Measurements from ENCODE around the gene TPX2.

TPX2 gene, protein sequence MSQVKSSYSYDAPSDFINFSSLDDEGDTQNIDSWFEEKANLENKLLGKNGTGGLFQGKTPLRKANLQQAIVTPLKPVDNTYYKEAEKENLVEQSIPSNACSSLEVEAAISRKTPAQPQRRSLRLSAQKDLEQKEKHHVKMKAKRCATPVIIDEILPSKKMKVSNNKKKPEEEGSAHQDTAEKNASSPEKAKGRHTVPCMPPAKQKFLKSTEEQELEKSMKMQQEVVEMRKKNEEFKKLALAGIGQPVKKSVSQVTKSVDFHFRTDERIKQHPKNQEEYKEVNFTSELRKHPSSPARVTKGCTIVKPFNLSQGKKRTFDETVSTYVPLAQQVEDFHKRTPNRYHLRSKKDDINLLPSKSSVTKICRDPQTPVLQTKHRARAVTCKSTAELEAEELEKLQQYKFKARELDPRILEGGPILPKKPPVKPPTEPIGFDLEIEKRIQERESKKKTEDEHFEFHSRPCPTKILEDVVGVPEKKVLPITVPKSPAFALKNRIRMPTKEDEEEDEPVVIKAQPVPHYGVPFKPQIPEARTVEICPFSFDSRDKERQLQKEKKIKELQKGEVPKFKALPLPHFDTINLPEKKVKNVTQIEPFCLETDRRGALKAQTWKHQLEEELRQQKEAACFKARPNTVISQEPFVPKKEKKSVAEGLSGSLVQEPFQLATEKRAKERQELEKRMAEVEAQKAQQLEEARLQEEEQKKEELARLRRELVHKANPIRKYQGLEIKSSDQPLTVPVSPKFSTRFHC

DNA sequence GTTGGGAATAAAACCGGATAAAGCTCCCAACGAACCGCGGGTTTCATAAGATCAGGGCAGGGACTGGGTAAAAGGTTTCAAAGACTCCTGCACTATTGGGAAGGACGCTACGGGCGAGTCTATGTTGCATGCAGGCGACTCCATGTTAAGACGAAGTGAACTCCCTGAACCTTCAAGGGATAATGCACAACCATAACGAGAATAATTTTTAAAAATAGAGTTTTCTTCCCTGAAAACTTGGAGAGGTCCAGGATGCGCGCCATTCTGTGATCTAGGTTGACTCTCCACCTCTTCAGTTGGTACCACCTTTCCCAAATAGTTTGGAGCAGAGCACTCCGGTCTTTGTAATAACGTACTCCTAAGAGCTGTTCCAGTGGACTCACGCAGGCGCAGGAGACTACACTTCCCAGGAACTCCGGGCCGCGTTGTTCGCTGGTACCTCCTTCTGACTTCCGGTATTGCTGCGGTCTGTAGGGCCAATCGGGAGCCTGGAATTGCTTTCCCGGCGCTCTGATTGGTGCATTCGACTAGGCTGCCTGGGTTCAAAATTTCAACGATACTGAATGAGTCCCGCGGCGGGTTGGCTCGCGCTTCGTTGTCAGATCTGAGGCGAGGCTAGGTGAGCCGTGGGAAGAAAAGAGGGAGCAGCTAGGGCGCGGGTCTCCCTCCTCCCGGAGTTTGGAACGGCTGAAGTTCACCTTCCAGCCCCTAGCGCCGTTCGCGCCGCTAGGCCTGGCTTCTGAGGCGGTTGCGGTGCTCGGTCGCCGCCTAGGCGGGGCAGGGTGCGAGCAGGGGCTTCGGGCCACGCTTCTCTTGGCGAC, at the start of gene TPX2:
TSS of gene TPX2 (plus strand) at position 562 of the 821 bp plus-strand sequence. CDS start 18,187 bp downstream, outside the sequence.
- no peaks in the 10 kb centered on the region for H3K9me3 ChIP-seq (ENCODE audit: control insufficient read depth, low read depth, low read length)

DNA sequence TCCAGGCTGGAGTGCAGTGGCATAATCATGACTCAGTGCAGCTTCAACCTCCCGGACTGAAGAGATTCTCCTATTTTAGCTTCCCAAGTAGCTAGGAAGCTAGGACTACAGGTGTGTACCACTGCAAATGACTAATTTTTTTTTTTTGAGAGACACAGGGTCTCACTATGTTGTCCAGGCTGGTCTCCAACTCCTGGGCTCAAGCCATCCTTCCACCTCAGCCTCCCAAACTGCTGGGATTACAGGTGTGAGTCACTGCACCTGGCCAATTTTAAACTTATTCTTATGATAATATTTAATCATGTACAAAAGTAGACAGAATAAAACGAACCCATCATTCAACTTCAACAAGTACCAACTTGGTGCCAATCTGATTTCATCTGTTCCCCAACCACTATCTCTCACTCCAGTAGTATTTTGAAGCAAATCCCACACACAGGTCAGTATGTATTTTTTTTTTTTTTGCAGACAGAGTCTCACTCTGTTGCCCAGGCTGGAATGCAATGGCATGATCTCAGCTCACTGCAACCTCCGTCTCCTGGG, 48.9 kb upstream of the TPX2 start:
- H3K9ac ChIP-seq (ENCODE audit: low read length) = no peak overlapping the region
- H3K36me3 ChIP-seq (ENCODE audit: control insufficient read depth, low read depth, low read length) = peaks cover 7% of the 10 kb centered on the region
- no peaks in the 10 kb centered on the region for H3K9me3 ChIP-seq (ENCODE audit: control insufficient read depth, low read depth, low read length)
- peaks cover 21% of the 10 kb centered on the region for H3K4me1 ChIP-seq (ENCODE audit: control insufficient read depth, low read depth, low read length)
- H3K4me3 ChIP-seq (ENCODE audit: low read length) = no peak overlapping the region
- H3K27ac ChIP-seq (ENCODE audit: low read length) = no peak overlapping the region
- H3K27me3 ChIP-seq (ENCODE audit: control insufficient read depth, insufficient read depth, low read length) = no peaks in the 10 kb centered on the region

More for the DNA sequence above, at the start of gene TPX2:
- Histone ChIP-seq H3K36me3 (ENCODE audit: control insufficient read depth, low read depth, low read length) (peaks cover 10% of the 10 kb centered on the region), H3K4me3 (ENCODE audit: low read length) (peak within 1 kb of the TSS; percentile 98), H3K9ac (ENCODE audit: low read length) (peak within 1 kb of the TSS; percentile 90), H3K4me1 (ENCODE audit: control insufficient read depth, low read depth, low read length) (peaks cover 10% of the 10 kb centered on the region), H3K27ac (ENCODE audit: low read length) (peak within 1 kb of the TSS; percentile 81), H3K27me3 (ENCODE audit: control insufficient read depth, insufficient read depth, low read length) (no peaks in the 10 kb centered on the region)

DNA sequence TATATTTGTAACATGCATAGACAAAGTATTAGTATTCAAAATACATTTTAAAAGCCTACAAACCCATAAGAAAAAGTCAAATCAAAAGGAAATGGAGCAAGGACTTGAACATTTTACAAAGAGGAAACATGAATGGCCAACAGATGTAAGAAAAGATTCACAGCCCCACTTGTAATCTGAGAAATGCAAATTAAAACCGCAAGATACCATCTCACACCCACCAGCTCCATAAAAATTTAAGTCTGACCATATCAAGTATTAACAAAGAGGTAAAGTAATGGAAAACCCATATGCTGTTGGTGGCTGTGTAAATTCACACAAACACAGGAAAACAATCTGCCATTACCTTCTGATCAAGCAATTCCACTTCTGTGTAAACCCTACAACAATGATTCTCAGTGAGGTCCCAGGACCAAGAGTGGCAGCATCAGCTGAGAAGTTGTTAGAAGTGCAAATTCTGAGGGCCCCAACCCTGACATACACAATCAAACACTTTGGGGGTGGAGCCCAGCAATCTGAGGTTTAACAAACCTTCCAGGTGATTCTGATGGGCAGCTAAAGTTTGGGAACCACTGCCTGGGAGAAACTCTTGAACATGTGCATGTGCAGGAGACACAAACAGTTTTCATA, 47.3 kb upstream of the TPX2 start:
- H3K27ac ChIP-seq (ENCODE audit: low read length) = no peak overlapping the region
- H3K4me3 ChIP-seq (ENCODE audit: low read length) = no peak overlapping the region
- no peaks in the 10 kb centered on the region for H3K9me3 ChIP-seq (ENCODE audit: control insufficient read depth, low read depth, low read length)
- no peak overlapping the region for H3K9ac ChIP-seq (ENCODE audit: low read length)
- no peaks in the 10 kb centered on the region for H3K27me3 ChIP-seq (ENCODE audit: control insufficient read depth, insufficient read depth, low read length)
- peaks cover 4% of the 10 kb centered on the region for H3K36me3 ChIP-seq (ENCODE audit: control insufficient read depth, low read depth, low read length)
- peaks cover 21% of the 10 kb centered on the region for H3K4me1 ChIP-seq (ENCODE audit: control insufficient read depth, low read depth, low read length)

DNA sequence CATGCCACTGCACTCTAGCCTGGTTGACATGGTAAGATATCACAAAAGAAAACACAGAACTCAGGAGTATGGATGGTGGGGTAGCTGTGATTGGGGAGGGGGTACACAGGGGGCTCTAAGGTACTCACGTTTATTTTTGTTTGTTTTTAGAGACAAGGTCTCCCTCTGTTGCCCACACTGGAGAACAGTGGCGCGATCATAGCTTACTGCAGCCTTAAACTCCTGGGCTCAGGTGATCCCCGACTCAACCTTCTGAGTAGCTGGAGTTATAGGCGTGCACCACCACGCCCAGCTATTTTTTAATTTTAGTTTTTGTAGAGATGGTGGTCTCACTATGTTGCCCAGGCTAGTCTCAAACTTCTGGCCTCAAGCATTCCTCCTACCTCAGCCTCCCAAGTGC, 45.7 kb upstream of the TPX2 start:
- H3K27me3 ChIP-seq (ENCODE audit: control insufficient read depth, insufficient read depth, low read length) = no peaks in the 10 kb centered on the region
- H3K36me3 ChIP-seq (ENCODE audit: control insufficient read depth, low read depth, low read length) = no peaks in the 10 kb centered on the region

DNA sequence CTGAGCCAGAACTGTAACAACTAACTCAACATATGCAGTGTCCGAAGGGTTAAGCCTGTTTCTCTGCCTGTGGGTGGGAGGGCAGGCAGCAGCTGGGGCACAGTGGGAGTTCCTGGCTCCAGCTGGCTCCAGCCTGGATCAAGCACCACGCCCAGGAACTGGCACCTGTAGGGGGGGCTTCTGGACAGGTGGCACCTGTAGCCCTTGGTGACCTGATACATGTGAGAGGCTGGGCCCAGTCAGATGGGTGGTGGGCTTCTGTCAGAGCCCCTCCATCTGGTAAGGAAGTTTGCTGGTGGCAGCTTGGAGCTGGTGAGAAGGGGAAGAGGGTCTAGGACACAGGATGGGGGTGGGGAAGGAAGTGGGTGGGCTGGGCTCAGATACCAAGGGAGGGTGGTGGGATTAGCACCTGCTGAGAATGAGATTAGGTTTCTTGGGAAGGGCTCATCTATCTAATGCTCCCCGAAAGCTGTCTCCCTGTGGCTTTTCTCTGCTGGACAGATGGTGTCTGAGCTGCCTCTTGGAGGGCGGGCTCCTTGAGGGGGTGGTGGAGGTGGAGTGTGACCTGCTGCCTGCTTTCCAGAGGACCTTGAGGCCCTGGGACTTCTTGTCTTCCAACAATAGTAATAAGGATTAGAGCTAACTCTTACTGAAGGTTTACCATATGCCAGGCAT, 45.0 kb upstream of the TPX2 start:
- H3K27ac ChIP-seq (ENCODE audit: low read length) = no peak overlapping the region

More for the DNA sequence above, 45.7 kb upstream of the TPX2 start:
- Histone ChIP-seq H3K4me3 (ENCODE audit: low read length) (no peak overlapping the region), H3K9me3 (ENCODE audit: control insufficient read depth, low read depth, low read length) (no peaks in the 10 kb centered on the region), H3K9ac (ENCODE audit: low read length) (no peak overlapping the region), H3K4me1 (ENCODE audit: control insufficient read depth, low read depth, low read length) (peaks cover 21% of the 10 kb centered on the region), H3K27ac (ENCODE audit: low read length) (no peak overlapping the region)

DNA sequence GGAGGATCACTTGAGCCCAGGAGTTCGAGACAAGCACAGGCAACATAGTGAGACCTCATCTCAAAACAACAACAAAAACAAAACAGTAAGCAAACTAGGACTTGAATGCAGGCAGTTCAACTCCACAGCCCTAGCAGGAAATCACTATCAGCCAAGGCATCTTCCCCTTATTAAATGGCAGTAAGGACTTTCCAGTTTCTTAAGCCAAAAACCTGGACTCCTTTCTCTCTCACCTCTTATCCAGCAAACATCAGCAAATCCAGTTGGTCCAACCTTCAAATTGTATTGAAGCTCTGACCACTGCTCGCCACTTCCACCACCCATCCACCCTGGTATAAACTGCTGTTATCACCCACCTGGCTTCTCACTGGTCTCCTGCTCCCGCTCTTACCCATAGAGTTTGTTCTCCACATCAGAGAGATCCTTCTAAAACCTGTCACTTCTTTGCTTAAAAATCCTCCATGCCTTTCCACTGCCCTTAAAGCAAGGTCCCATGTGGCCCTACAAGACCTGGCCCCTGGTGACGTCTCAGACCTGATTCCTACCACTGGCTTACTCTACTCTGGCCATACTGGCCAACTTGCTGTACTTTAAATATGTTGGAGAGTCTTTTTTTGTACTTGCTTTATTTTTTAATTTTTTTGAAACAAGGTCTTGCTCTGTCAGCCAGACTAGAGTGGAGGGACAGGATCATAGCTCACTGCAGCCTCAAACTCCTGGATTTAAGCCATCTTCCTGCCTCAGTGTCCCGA, 44.1 kb upstream of the TPX2 start:
- Histone ChIP-seq H3K36me3 (ENCODE audit: control insufficient read depth, low read depth, low read length) (peaks cover 6% of the 10 kb centered on the region), H3K9me3 (ENCODE audit: control insufficient read depth, low read depth, low read length) (no peaks in the 10 kb centered on the region), H3K9ac (ENCODE audit: low read length) (no peak overlapping the region), H3K27me3 (ENCODE audit: control insufficient read depth, insufficient read depth, low read length) (no peaks in the 10 kb centered on the region), H3K27ac (ENCODE audit: low read length) (no peak overlapping the region), H3K4me1 (ENCODE audit: control insufficient read depth, low read depth, low read length) (peaks cover 21% of the 10 kb centered on the region), H3K4me3 (ENCODE audit: low read length) (no peak overlapping the region)

More for the DNA sequence above, 45.0 kb upstream of the TPX2 start:
- no peak overlapping the region for H3K4me3 ChIP-seq (ENCODE audit: low read length)
- no peaks in the 10 kb centered on the region for H3K27me3 ChIP-seq (ENCODE audit: control insufficient read depth, insufficient read depth, low read length)
- no peaks in the 10 kb centered on the region for H3K9me3 ChIP-seq (ENCODE audit: control insufficient read depth, low read depth, low read length)
- H3K4me1 ChIP-seq (ENCODE audit: control insufficient read depth, low read depth, low read length) = peaks cover 21% of the 10 kb centered on the region
- no peaks in the 10 kb centered on the region for H3K36me3 ChIP-seq (ENCODE audit: control insufficient read depth, low read depth, low read length)
- no peak overlapping the region for H3K9ac ChIP-seq (ENCODE audit: low read length)

DNA sequence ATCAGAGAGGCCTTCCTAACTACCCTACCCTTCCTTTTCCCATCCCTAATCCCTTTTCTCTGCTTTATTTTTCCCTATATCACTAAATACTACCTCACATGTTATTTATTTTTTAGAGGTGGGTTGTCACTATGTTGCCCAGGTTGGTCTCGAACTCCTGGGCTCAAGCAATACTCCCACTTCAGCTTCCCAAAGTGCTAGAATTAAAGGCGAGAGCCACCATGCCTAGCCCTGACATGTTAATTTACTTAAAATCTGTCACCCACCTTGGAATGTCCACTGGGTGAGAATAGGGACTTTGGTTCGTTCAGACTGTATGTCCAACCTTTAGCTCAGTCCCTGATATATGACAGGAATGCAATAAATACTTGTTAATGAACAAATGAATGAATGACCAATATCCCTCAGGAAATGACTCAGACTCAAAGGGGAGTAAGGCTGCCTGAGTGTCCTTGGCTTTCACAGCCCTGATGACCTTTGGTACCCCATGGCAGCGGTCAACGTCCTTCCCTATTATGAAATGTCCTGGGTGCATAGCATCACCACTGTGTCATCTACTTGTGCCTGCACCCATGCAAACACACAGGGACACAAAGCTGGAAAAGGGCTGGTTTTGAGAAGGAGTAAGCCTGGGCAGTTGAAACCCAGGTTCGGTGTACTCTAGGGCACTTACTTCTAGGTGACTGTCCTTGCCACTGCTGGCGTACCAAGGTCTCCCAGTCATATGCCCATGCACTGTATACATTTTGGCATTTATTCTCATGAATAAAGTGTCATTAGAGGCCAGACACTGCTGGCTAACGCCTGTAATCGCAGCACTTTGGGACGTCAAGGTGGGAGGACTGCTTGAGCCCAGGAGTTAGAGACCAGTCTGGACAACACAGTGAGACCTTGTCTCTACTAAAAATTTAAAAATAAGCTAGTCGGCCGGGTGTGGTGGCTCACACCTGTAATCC, 43.0 kb upstream of the TPX2 start:
- peaks cover 21% of the 10 kb centered on the region for H3K4me1 ChIP-seq (ENCODE audit: control insufficient read depth, low read depth, low read length)
- no peaks in the 10 kb centered on the region for H3K27me3 ChIP-seq (ENCODE audit: control insufficient read depth, insufficient read depth, low read length)
- H3K36me3 ChIP-seq (ENCODE audit: control insufficient read depth, low read depth, low read length) = peaks cover 9% of the 10 kb centered on the region
- H3K9ac ChIP-seq (ENCODE audit: low read length) = no peak overlapping the region
- H3K4me3 ChIP-seq (ENCODE audit: low read length) = no peak overlapping the region
- H3K9me3 ChIP-seq (ENCODE audit: control insufficient read depth, low read depth, low read length) = no peaks in the 10 kb centered on the region
- H3K27ac ChIP-seq (ENCODE audit: low read length) = no peak overlapping the region

DNA sequence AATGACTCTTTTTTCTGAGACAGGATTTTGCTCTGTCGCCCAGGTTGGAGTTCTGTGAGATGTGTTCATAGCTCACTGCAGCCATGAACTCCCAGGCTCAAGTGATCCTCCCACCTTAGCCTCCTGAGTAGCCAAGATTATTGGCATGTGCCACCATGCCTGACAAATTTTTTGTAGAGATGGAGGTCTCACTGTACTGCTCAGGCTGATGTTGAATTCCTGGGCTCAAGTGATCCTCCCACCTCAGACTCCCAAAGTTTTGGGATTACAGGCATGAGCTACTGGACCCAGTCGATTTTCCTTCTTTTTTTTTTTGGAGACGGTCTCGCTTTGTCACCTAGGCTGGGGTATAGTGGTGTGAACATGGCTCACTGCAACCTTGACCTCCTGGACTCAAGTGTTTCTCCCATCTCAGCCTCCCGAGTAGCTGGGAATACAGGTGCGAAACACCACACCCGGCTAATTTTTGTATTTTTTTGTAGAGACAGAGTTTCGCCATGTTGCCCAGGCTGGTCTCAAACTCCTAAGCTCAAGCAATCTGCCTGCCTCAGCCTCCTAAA, 40.8 kb upstream of the TPX2 start:
- Histone ChIP-seq H3K9me3 (ENCODE audit: control insufficient read depth, low read depth, low read length) (no peaks in the 10 kb centered on the region), H3K4me3 (ENCODE audit: low read length) (no peak overlapping the region), H3K4me1 (ENCODE audit: control insufficient read depth, low read depth, low read length) (peaks cover 14% of the 10 kb centered on the region), H3K27ac (ENCODE audit: low read length) (no peak overlapping the region), H3K27me3 (ENCODE audit: control insufficient read depth, insufficient read depth, low read length) (no peaks in the 10 kb centered on the region), H3K9ac (ENCODE audit: low read length) (no peak overlapping the region), H3K36me3 (ENCODE audit: control insufficient read depth, low read depth, low read length) (peaks cover 9% of the 10 kb centered on the region)
